COLO668 (cell line): Measurements from ENCODE around the gene ATXN1L.
"Not testable (repeated sequence)": the region's sequence is repeated elsewhere in the genome, so short reads cannot be mapped to it uniquely, and the experiment has no call there.

ENCODE experiments used
- DNase-seq: peaks from one replicate; lab custom pipeline; 2025; ENCODE audit not compliant: unreplicated experiment; lab: John Stamatoyannopoulos, UW

Gene ATXN1L

DNA sequence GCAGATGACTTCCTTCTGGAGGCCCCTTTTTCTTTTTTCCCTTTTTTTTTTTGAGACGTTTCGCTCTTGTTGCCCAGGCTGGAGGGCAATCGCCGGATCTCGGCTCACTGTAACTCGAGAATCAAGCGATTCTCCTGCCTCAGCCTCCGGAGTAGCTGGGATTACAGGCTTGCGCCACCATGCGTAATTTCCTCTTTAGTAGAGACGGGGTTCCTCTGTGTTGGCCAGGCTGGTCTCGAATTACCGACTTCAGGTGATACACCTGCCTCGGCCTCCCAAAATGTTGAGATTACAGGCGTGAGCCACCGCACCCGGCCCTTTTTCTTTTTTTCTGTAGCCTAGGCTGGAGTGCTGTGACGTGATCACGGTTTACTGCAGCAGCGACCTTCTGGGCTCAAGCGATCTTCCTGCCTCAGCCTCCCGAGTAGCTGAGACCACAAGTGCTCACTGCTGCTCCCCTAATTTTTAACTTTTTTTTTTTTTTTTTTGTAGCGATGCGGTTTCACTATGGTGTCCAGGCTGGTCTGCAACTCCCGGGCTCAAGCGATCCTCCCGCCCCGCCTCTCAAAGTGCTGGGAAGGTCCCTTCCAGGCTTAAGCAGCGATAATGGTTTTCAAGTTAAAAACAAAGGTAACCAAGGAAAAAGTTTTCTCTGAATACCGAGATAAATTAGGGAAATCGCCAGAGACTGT, 48.6 kb downstream of the ATXN1L start:
- DNase-seq: peak; percentile 65

DNA sequence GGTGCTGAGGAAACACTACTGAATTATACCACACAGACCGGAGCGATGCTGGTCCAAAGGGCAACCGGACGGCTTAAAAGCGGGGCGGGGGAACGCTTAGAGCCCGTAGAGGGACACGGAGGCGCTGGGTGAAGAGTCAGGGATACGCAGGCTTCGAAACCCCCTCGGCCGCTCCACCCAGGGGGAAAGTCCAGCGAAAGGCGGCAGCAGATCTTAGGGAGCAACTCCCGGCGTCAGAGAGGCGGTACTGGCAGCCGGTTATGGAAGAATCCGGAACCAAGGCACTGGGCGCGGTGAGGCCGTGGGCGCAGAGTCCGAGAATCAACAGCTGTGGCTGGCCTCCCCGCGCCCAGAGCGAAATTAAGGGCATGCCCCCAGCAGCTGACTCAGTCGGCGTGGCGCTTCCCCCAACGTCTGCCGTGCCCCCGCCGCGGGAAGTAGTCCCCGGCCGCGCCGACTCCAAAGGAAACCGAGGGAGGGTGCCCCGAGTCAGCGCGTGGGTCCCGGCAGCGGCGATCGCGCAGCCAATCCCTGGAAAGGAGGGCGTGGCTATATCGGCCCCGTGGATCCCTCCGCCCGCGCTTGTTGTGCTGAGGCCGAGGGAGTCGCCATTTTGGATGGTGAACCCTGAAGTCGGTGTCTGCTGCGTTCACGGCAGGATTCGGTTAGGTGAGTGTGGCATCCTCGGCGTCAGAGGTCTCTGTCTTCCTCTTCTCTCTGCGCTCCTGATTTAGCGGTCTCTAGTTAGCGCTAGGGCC, 49.3 kb downstream of the ATXN1L start, which contains the start of gene IST1:
TSS of gene IST1 (plus strand) at position 611 of the 758 bp plus-strand sequence. CDS start 20,110 bp downstream, outside the sequence.
- peak; percentile 98 for DNase-seq

DNA sequence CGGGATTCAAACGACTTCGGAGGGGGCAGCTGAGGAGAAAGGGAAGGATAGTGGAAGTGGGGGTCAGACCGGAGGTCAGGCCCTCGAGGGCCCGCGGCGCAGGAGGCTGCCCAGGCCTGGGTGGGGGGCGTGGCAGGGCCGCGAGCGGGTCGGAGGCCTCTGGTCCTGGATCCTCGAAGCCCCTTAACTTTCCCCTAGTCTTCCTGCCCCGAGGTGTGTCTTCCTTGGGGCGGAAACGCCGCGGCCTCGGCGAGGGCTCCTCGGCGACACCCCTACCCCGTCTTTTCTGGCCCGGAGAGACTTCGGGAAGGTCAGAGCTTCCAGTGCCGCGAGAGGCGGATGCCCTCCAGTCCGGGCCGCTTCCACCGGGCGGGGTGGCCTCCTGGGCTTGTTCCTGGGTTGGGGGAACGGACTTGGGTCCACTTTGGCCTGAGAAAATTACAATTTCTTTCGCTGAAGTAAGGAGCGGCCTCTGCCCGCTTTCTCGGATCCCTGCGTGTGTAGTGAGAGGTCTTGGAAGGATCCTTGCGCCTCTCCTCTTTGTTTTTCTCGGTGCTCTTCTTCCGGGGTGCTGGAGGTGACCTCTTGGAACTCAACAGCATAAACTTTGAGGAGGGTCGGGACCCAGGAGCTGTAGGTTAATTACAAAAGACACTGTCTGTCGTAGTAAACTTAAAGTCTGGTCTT, 50.0 kb downstream of the ATXN1L start:
- DNase-seq: peak; percentile 58

DNA sequence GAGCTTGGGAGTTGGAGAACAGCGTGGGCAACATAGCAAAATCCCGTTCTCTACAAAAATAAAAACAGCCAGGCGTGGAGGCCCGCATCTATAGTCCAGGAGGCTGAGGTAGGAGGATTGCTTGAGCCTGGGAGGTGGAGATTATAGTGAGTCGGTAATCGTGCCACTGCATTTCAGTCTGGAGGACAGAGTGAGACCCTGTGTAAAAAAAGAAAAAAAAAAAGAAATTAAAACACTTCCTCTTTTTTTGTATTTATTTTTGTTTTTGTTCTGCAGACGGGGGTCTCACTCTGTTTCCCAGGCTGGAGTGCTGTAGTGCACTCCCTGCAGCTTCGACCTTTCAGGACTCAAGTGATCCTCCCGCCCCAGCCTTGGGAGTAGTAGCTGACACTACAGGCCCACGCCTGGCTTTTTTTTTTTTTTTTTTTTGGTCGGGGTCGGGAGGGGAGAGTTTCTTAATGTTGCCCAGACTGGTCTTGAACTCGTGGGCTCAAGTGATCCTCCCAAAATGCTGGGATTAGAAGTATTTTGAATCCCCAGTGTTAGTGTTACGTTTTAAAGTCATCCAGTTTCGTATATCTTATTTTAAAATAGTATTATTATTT, 51.1 kb downstream of the ATXN1L start:
- no peak for DNase-seq

DNA sequence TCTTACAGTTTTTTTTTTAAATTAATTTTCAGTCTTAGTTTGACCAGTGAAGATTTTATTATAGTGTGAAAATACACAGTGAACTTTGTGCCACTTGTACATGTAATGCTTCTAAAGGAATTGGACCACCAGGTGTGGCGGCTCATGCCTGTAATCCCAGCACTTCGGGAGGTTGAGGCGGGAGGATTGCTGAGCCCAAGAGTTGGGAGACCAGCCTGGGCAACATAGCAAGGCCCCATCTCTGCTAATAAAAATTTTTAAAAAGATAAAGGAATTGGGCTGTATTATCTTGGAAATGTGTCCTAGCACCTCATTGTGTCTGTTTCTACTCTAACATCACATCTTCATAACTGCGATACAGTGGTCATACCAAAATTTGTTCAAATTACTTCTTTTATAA, 53.4 kb downstream of the ATXN1L start:
- DNase-seq: no peak

DNA sequence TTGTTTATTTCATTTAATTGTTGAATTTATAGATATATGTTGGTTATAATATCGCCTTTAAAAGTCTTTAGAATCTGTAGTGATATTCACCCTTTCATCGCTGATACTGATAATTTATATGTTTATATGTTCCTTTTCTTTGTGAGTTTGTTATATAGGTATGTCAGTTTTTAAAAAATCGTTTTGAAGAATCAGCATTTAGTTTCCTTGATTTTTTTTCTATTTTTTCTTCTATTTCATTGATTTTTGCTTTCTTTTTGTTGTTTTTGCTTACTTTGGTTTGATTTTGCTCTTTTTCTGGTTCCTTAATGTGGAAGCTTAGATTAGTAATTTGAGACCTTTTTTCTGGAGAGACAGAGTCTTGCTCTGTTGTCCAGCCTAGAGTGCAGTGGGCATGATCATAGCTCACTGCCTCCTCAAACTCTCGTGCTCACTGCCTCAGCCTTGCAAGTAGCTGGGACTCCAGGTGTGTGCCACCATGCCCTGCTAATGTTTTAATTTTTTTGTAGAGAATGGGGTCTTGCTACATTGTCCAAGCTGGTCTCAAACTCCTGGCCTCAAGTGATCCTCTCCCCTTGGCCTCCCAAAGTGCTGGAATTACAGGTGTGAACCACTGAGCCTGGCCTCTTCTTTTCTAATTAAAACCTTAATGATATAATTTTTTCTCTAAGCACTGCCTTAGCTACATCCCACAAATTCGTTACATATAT, 57.0 kb downstream of the ATXN1L start:
- no peak for DNase-seq

DNA sequence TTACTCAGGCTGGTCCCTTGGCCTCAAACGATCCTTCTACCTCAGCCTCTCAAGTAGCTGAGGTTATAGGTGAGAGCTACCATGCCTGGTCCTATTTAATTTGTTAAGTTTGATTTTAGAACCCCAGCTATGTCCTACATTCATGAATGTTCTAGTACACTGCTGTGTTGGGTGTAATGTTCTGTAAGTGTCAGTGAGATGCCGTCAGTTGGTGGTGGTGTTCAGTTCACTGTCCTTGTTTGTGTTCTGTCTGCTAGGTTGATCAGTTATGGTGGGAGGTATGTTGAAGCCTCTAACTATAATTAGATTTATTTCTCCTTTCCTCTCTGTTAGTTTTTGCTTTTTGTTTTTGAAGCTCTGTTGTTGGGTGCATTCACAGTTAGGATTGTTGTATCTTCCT, 57.8 kb downstream of the ATXN1L start:
- no peak for DNase-seq

DNA sequence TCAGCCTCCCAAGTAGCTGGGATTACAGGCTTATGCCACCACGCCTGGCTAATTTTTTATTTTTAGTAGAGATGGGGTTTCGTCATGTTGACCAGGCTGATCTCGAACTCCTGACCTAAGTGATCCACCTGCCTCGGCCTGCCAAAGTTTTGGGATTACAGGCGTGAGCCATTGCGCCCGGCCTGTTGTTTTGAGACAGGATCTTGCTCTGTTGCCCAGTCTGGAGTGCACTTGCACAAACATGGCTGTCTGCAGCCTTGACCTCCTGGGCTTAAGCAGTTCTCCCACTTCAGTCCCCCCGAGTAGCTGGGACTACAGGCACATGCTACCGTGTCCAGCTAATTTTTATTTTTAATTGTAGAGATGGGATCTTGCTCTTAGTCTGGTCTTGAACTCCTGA, 58.5 kb downstream of the ATXN1L start:
- no peak for DNase-seq

DNA sequence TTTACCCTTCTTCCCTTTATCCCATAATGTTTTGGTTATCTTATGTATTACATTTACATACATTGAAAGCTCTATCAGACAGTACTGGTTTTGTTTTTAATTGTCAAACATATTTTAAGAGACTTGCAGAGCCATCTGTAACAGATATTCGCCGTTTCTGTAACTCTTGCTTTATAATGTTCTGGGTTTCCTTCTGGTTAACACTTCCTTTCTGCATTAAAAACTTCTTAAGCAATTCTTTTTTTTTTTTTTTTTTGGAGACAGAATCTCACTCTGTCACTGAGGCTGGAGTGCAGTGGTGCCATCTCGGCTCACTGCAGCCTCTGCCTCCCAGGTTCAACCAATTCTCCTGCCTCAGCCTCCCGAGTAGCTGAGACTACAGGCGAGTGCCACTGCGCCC, 60.0 kb downstream of the ATXN1L start:
- DNase-seq: not testable (repeated sequence)
